C4-2B (cell line): ENCODE results near the gene PSMB2.

Experiments used
- ZFX ChIP-seq: fragments of 450-650 bp; IDR thresholded peaks from 2 replicates; pipeline ENCODE4 v1.6.1; 2017
- TF ChIP-seq, protein P1 (sequence below): fragments of 450-650 bp; conservative IDR thresholded peaks from 2 replicates; pipeline ENCODE4 v1.5.1; 2017; ENCODE audit warnings: mild to moderate bottlenecking

DNA sequence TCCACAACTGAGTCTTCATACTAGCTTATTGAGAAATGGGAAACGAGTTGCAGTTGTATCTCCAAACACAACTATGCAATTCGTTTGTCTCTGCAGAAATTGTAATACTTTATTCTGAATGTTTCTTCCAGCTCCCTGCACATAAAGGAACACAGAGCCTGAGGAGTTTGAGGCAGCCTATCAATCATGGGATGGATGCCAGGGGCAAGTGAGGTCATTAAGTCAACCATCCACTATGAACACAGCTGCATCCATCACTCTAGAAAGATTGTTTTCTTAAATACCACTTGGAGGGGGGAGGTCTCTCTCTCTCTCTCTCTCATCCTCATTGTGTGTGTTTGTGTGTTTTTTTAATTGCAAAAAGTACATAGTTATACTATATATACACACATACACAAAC lies 2.9 kb upstream of the PSMB2 start:
- TF ChIP-seq, protein P1, sequence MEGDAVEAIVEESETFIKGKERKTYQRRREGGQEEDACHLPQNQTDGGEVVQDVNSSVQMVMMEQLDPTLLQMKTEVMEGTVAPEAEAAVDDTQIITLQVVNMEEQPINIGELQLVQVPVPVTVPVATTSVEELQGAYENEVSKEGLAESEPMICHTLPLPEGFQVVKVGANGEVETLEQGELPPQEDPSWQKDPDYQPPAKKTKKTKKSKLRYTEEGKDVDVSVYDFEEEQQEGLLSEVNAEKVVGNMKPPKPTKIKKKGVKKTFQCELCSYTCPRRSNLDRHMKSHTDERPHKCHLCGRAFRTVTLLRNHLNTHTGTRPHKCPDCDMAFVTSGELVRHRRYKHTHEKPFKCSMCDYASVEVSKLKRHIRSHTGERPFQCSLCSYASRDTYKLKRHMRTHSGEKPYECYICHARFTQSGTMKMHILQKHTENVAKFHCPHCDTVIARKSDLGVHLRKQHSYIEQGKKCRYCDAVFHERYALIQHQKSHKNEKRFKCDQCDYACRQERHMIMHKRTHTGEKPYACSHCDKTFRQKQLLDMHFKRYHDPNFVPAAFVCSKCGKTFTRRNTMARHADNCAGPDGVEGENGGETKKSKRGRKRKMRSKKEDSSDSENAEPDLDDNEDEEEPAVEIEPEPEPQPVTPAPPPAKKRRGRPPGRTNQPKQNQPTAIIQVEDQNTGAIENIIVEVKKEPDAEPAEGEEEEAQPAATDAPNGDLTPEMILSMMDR, result no peak
- TF ChIP-seq ZFX, result no peak
